ENCODE results near the gene WDR91. TPM values are rescaled to one million over a fixed set of nuclear protein-coding genes. Genes with fewer than 3 reads are reported as not detected.

WDR91 gene
- total RNA-seq, 1 experiment from 2014 or later, result 8.8 TPM

DNA sequence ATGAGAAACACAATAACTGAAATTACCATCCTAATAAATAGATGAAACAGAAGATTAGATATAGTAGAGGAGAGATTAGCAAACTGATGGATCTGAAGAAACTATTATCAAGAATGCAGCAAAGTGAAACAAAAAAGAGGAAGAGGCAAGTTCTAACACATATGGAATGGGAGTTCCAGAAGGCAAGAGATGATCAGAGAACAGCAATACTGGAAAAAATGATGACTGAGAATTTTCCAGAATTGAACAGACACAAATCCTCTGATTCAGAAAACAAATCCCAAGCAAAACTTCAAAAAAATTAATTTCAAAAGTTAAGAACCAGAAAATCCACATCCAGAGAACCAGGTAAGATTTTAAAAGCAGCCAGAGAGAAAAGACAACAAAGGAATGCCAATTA, 20.6 kb downstream of the WDR91 start:
- in situ Hi-C loops (cut with HindIII; ENCODE audit: low pct_unique_long_range_greater_than_20kb, low sequenced_read_pairs), result no loop called here
- BruUV-seq (replicated peaks), result no TSS peak
- no peak overlapping the region for H3K27ac ChIP-seq (ENCODE audit: low read length)
- DNase-seq (ENCODE audit: low read depth, low spot score), result no peak
- H3K36me3 ChIP-seq (ENCODE audit: control insufficient read depth, insufficient read depth, low read length), result no peaks in the 10 kb centered on the region
- intact Hi-C loops (cut with micrococcal nuclease; ENCODE audit: unreplicated experiment), result no loop called here
- TF ChIP-seq TCF7L2 (IDR thresholded peaks at IDR 0.05; ENCODE audit: low read depth, low read length) (no peak), POLR2AphosphoS5 (IDR thresholded peaks at IDR 0.05; ENCODE audit: low read depth, low read length) (no peak), SIN3A (IDR thresholded peaks at IDR 0.05; ENCODE audit: borderline replicate concordance, insufficient read depth, low read depth, low read length) (no peak)
- TF ChIP-seq, protein P1, sequence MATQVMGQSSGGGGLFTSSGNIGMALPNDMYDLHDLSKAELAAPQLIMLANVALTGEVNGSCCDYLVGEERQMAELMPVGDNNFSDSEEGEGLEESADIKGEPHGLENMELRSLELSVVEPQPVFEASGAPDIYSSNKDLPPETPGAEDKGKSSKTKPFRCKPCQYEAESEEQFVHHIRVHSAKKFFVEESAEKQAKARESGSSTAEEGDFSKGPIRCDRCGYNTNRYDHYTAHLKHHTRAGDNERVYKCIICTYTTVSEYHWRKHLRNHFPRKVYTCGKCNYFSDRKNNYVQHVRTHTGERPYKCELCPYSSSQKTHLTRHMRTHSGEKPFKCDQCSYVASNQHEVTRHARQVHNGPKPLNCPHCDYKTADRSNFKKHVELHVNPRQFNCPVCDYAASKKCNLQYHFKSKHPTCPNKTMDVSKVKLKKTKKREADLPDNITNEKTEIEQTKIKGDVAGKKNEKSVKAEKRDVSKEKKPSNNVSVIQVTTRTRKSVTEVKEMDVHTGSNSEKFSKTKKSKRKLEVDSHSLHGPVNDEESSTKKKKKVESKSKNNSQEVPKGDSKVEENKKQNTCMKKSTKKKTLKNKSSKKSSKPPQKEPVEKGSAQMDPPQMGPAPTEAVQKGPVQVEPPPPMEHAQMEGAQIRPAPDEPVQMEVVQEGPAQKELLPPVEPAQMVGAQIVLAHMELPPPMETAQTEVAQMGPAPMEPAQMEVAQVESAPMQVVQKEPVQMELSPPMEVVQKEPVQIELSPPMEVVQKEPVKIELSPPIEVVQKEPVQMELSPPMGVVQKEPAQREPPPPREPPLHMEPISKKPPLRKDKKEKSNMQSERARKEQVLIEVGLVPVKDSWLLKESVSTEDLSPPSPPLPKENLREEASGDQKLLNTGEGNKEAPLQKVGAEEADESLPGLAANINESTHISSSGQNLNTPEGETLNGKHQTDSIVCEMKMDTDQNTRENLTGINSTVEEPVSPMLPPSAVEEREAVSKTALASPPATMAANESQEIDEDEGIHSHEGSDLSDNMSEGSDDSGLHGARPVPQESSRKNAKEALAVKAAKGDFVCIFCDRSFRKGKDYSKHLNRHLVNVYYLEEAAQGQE (IDR thresholded peaks at IDR 0.05; ENCODE audit: insufficient read depth in 1 of 2, low read depth in 2 of 2, low read length in 1 of 2), result no peak
- TF ChIP-seq, protein P2, sequence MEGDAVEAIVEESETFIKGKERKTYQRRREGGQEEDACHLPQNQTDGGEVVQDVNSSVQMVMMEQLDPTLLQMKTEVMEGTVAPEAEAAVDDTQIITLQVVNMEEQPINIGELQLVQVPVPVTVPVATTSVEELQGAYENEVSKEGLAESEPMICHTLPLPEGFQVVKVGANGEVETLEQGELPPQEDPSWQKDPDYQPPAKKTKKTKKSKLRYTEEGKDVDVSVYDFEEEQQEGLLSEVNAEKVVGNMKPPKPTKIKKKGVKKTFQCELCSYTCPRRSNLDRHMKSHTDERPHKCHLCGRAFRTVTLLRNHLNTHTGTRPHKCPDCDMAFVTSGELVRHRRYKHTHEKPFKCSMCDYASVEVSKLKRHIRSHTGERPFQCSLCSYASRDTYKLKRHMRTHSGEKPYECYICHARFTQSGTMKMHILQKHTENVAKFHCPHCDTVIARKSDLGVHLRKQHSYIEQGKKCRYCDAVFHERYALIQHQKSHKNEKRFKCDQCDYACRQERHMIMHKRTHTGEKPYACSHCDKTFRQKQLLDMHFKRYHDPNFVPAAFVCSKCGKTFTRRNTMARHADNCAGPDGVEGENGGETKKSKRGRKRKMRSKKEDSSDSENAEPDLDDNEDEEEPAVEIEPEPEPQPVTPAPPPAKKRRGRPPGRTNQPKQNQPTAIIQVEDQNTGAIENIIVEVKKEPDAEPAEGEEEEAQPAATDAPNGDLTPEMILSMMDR (IDR thresholded peaks at IDR 0.05), result no peak
- no peak overlapping the region for H3K4me3 ChIP-seq (ENCODE audit: low read depth in 2 of 2, low read length in 2 of 2)
- H3K4me1 ChIP-seq (ENCODE audit: control insufficient read depth, insufficient read depth, low read length), result no peaks in the 10 kb centered on the region
- POLR2A ChIA-PET, result no interaction called here
- CTCF ChIA-PET, result no interaction called here
- H3K27me3 ChIP-seq (ENCODE audit: control insufficient read depth, insufficient read depth, low read length), result no peaks in the 10 kb centered on the region
- ATAC-seq, result no peak
- no peaks in the 10 kb centered on the region for H3K9me3 ChIP-seq (ENCODE audit: control insufficient read depth, insufficient read depth, low read depth, low read length)

DNA sequence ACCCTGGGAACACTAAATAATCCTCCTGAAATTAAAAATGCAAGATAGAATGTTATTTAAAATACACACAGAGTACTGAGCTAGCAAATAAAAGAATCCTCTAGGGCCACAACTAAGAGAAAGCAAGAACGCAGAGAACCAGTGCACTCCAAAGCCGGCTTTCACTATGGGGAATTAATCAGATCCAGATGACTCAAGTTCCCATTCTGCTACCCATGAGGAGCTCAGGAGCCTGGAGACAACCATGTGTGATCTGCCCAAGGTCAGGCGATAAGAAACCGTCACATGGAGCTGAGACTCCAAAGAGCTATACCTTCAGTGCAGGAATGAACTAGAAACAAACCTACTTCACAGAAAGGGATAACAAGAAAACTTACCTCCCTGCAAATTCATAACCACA, 21.4 kb downstream of the WDR91 start:
- ChIA-PET CTCF (no interaction called here), POLR2A (no interaction called here)
- H3K4me1 ChIP-seq (ENCODE audit: control insufficient read depth, insufficient read depth, low read length), result no peaks in the 10 kb centered on the region
- no peak for ATAC-seq
- TF ChIP-seq, protein P1 (IDR thresholded peaks at IDR 0.05; ENCODE audit: insufficient read depth in 1 of 2, low read depth in 2 of 2, low read length in 1 of 2), result no peak
- TF ChIP-seq POLR2AphosphoS5 (IDR thresholded peaks at IDR 0.05; ENCODE audit: low read depth, low read length), result no peak
- TF ChIP-seq TCF7L2 (IDR thresholded peaks at IDR 0.05; ENCODE audit: low read depth, low read length), result no peak
- no peak for TF ChIP-seq SIN3A (IDR thresholded peaks at IDR 0.05; ENCODE audit: borderline replicate concordance, insufficient read depth, low read depth, low read length)
- TF ChIP-seq, protein P2 (IDR thresholded peaks at IDR 0.05), result no peak
- H3K36me3 ChIP-seq (ENCODE audit: control insufficient read depth, insufficient read depth, low read length), result no peaks in the 10 kb centered on the region
- no peaks in the 10 kb centered on the region for H3K9me3 ChIP-seq (ENCODE audit: control insufficient read depth, insufficient read depth, low read depth, low read length)
- BruUV-seq (replicated peaks), result no TSS peak
- no peak overlapping the region for H3K4me3 ChIP-seq (ENCODE audit: low read depth in 2 of 2, low read length in 2 of 2)
- H3K27me3 ChIP-seq (ENCODE audit: control insufficient read depth, insufficient read depth, low read length), result no peaks in the 10 kb centered on the region
- intact Hi-C loops (cut with micrococcal nuclease; ENCODE audit: unreplicated experiment) (no loop called here), in situ Hi-C loops (cut with HindIII; ENCODE audit: low pct_unique_long_range_greater_than_20kb, low sequenced_read_pairs) (no loop called here)
- DNase-seq (ENCODE audit: low read depth, low spot score), result no peak
- H3K27ac ChIP-seq (ENCODE audit: low read length), result no peak overlapping the region
